HS-27A (cell line): ENCODE measurements around the gene R3HDML.

ENCODE experiments used
- DNase-seq: peaks from one replicate; pipeline ENCODE4 v3.0.0-alpha.2; 2012; ENCODE audit warnings: low read depth, missing footprints

R3HDML gene

DNA sequence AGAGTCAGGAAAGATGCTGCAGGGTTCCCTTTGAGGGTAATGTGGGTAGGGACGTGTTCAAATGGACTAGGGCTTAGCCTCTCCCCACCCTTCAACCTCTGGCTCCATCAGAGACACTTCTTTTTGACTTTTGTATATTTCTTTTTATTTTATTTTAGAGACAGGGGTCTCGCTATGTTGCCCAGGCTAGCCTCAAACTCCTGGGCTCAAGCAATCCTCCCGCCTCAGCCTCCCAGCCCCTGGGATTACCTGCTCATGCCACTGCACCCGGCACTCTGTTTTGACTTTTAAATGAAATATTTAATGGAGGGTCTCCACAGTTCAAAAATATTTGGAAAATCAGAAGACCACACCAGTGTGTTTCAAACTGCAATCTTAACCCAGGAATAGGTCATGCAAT is 27.2 kb downstream of the R3HDML start:
- no peak for DNase-seq

DNA sequence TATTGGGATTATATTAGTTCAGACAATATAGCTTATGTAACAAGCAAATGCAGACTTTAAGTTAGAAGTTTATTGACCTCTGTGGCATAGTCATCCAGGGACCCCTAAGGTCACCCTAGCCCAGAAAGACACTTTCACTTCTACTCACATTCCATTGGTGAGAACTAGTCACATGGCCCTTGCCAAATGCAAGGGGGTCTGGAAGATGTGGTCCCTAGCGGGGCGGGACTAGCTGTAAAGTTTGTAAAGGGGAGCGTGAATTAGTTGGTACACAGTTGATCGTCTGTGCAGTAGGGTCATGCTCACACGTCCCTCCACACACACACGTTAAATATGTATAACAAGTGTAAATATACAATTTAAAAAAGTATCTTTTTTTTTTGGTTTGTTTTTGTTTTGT is 27.9 kb downstream of the R3HDML start:
- DNase-seq = no peak

DNA sequence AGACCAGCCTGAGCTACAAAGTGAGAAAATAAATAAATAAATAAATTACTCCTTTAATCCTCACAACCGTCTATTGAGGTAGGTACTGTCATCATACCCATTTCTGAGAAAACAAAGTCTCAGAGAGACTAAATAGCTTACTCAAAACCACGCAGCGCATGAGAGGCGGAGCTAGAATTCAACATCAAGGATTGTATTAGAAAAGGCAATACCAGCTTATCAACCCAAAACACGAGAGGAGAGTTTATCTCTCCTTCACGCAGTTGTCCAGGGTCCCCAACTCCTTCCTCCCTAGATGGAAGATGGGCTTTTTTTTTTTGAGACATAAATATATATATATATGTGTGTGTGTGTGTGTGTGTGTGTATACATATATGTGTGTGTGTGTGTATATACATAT is 30.9 kb downstream of the R3HDML start:
- DNase-seq = no peak

DNA sequence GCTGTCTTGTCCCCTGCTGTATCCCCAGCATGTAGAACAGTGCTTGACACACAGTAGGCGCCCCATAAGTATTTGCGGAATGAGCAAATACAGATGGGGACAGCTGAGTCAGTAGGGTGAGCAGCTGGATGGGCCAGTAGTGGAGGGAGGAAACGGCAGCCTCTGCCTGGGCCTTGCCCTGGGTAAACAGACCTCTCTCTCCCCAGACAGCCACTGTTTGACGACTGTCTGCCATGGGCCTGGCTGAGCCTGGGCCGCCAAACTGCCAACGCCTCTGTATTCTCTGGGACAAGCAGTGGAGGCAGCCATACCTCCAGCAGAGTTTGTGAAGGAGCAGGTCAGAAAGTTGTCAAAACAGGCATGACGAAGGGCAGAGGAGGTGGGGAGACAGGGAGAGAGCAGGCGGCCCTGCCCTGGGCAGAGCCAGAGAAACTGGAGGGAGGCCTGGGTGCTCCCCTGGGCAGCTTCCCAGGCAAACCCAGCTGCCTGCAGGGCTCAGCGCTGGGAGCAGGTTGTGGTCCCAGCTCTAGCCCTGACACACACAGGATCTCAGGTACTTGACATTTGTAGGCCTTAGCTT is 33.9 kb downstream of the R3HDML start:
- DNase-seq = no peak

GRCh38 chr20:44382641-44383040 is 45.8 kb downstream of the R3HDML start:
- no peak for DNase-seq

DNA sequence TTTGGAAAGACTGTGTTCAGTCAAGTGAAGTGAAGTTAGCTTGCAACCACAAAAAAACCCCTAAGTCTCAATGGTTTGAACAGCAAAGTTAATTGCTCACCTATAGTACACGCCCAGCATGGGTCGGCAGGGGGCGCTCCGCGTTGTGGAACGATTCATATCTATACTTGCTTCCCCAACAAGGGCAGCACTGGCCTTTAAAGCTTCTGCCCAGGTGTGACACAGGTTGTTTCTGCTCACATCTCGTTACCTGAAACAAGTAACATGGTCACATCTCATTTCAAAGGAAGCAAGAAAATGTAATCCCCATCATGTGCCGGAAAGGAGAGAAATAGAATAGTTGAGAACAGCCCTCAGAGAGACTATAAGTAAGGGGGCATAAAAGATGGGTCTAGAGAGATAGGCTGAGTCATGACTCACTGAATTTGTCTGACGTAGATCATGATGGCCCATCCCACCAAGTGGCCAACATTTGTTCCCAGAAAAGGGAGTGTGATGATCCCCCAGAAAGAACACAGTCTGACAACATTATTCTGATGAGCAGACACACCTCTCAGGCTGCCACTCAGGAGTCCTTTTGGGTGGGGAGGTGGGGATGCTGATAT is 47.7 kb downstream of the R3HDML start:
- peak; percentile 50 for DNase-seq

GRCh38 chr20:44388466-44389023 is 51.7 kb downstream of the R3HDML start:
- peak; percentile 66 for DNase-seq

GRCh38 chr20:44389871-44390270 is 53.0 kb downstream of the R3HDML start:
- no peak for DNase-seq

DNA sequence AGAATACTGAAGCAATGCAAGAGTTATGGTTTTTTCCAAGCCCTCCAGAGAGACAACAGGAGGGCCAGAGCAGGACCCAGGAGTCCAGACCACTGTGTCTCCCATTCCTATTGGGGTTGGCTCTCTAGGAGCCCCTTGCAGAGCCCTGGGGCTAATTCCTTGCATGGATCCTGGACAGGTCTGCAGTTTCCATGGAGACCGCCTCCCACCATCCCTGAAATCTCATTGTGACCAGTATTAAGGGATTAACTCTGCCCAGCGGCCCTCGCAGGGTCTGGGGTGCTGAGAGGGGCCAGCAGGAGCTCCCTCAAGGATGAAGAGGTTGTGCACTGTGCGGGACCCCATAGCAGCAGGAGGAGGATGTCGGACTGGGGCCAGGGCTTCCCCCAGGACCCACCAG is 53.4 kb downstream of the R3HDML start:
- DNase-seq = no peak

DNA sequence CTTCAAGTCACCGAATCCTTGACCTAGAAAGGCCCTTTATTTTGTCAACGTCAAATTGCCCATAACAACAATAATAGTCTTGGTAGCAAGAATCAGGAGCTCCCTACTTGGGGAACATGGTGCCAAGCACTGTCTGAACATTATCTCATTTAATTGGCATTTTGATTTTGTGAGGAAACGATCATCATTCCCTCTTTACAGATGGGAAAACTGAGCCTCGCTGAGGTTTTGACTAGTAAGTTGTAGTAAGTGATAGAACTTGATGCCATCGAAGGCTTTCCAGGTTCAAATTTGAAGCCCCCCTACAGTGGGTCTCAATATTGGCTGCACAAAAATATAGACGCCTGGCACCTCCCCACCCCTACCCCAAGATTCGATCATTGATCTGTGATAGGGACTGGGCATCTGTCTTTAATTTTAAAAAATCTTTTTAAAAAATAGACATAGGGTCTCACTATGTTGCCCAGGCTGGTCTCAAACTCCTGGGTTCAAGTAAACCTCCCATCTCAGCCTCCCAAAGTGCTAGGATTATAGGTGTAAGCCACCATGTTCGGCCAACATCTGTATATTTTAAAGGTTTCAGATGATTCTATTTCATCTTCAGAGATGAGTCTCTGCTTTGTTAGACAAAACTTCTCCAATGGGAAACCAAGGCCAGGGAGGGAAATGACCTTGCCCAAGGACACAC is 55.4 kb downstream of the R3HDML start:
- no peak for DNase-seq

GRCh38 chr20:44392776-44393607 is 56.1 kb downstream of the R3HDML start:
- DNase-seq = no peak

GRCh38 chr20:44393608-44394451 is 57.0 kb downstream of the R3HDML start:
- DNase-seq = no peak

GRCh38 chr20:44394452-44394701 is 57.5 kb downstream of the R3HDML start:
- no peak for DNase-seq

- DNase-seq = no peak
Measured at GRCh38 chr20:44394702-44395460, 58.0 kb downstream of the R3HDML start.

GRCh38 chr20:44395461-44396340 is 58.9 kb downstream of the R3HDML start:
- DNase-seq = no peak

DNA sequence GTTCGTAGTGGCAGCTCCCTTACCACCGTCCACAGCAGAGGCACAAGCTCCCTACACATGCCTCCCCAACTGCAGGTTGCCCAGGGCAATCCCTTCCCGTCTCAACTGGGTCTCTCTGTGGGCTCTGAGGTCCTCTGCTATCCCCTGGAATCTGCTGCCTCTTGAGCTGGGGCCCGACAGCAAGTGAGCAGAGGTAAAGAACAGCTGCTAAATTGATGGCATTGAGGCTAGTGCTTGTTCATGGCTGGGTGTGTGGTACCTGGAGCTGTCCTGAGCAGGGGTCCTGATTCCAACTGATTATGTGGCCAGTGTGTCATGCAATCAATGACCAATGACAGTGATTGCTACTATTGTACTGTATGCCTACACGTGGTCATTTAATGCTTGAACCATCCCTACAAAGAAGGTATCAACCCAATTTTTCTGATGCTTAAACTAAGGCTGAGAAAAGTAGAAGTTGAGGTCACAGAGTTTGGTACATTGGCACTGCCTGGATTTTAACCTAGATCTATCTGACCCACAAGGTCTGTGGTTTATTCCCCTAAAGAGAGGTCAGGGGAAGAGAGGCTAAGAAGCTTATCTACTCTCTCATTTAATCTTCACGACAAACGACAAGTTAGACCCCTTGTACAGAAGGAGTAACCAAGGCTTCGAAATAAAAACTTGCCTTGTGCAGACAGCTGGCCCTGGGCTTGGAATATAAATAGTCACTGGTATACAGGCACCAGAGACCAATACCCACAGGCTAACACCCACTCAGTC is 59.7 kb downstream of the R3HDML start:
- DNase-seq = no peak

DNA sequence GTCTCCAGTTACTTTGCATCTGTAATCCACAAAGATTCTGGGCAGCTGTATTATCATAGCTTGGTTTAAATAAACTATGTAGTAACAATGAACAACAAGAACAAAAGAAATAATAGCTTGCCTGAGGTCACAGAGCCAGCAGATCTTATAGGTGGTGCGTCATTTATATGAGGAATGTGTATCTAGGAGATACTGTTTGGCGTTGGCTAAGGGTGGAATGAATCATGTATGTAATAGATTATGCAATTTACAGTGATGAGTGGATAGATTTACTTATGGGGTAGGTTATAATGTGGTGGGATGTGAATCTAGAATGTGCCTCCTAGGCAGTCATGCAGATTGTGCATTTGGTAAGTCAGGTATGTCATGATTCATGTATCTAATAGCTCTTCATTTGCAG is 61.5 kb downstream of the R3HDML start:
- DNase-seq = no peak

DNA sequence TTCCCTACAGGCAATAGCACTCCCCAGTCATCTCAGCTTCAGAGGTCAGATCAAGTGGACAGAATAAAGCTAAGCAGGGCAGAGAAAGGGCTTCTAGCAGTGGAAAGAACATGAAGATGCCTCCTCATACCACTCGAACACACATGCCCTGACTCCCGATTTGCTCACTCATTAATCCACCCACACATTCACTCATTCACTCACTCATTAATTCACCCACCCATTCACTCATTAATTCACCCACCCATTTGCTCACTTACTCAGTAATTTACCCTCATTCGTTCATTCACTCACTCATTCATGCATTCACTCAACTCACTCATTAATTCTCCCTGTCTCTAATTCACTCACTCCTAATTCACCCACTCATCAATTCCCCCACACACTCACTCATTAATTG is 62.6 kb downstream of the R3HDML start:
- no peak for DNase-seq

- no peak for DNase-seq
Measured at GRCh38 chr20:44400671-44400969, 63.8 kb downstream of the R3HDML start.
